HepG2 (cell line): ENCODE data around the gene MLLT10.

Experiments used
- CHD4 ChIP-seq: fragments of 200-600 bp; sonication (generic); IDR thresholded peaks from 2 replicates; pipeline ENCODE4 v1.7.0; 2017; ENCODE audit warnings: mild to moderate bottlenecking, low read length, borderline replicate concordance
- JUN ChIP-seq: sonication (generic); formaldehyde crosslinking; IDR thresholded peaks from 2 replicates; pipeline ENCODE4 v1.4.0; 2020; ENCODE audit warnings: mild to moderate bottlenecking, missing genetic modification reagents
- MAZ ChIP-seq, 2 experiments: sonication (generic) in 1 of 2; formaldehyde crosslinking in 1 of 2; IDR thresholded peaks; 2 replicates each; pipeline versions ENCODE4 v1.5.0 to v1.6.1; 2012 to 2020; ENCODE audit warnings: low read depth in 2 of 2, mild to moderate bottlenecking in 2 of 2, borderline replicate concordance in 1 of 2, improper control_type of control experiment in 1 of 2, low read length in 1 of 2, missing genetic modification reagents in 1 of 2, moderate library complexity in 1 of 2
- ZNF432 ChIP-seq: sonication (generic); formaldehyde crosslinking; IDR thresholded peaks from 2 replicates; pipeline ENCODE4 v1.5.0; 2020; ENCODE audit warnings: missing genetic modification reagents, mild to moderate bottlenecking, borderline replicate concordance
- ZNF564 ChIP-seq: sonication (generic); formaldehyde crosslinking; IDR thresholded peaks from 2 replicates; pipeline ENCODE4 v1.8.1; 2023; ENCODE audit warnings: mild to moderate bottlenecking, missing genetic modification reagents
- ZSCAN9 ChIP-seq: IDR thresholded peaks from 2 replicates; pipeline ENCODE4 v1.6.1; 2016; ENCODE audit warnings: borderline replicate concordance

DNA sequence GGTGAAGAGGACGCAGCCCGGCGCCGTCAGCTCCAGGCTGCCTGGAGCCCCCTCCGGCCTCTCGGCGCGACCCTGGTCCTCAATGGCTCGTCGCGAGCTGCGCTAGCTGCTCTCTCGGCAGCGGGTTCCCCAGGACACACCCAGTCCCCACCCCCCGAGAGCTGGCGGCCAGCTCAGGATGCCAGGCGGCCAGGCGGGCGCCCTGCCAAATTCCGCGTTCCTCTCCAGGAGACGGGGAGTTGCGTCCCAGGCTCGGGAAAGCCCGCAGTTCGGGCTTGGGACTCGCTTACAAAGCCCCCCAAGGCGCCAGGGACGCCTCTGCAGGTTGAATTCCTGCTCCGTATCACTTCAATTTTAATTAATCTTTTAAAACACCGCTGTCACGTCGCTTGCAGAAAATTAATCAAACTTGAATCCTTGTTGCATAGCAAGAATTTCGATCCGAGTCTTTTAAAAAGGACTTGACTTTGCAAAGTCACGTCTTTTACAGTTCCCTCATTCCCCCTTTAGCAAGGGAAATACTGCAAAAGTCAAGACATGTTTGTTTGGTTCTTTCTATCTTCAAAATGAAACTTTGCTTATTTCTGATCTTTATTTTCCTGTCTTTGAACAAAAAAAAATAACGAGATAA lies 36.7 kb upstream of the MLLT10 start:
- TF ChIP-seq ZSCAN9 (no peak; the same call in 1 of the 2 replicates), ZNF564 (CRISPR knock-in tag) (no peak), JUN (CRISPR knock-in tag) (no peak), CHD4 (no peak), ZNF432 (CRISPR knock-in tag) (no peak), MAZ (IDR thresholded peaks at IDR 0.05; ENCODE audit: borderline replicate concordance, low read depth, low read length) (peak; percentile 59; the same call in 1 of the 2 replicates), MAZ (CRISPR knock-in tag; IDR thresholded peaks at IDR 0.05; ENCODE audit: low read depth) (no peak)
